Neural progenitor cell (in vitro differentiated cells): ENCODE results near the gene KRT79. TPM values are rescaled to one million over a fixed set of nuclear protein-coding genes. Genes with fewer than 3 reads are reported as not detected.

ENCODE experiments used
- DNase-seq: peaks from one replicate; pipeline ENCODE4 v3.0.0-alpha.2; 2016; ENCODE audit warnings: low spot score
- H2AFZ ChIP-seq: fragments of 200-600 bp; sonication (generic); replicated peaks from 2 replicates; pipeline ENCODE4 v1.6.1; 2016; ENCODE audit warnings: antibody characterized with exemption
- H3F3A ChIP-seq: fragments of 200-600 bp; sonication (generic); 2 replicates; pipeline ENCODE4 v1.6.1; 2016; ENCODE audit warnings: antibody characterized with exemption, low read depth
- H3K27ac ChIP-seq: fragments of 200-600 bp; sonication (generic); 2 replicates; pipeline ENCODE4 v1.5.1; 2016; ENCODE audit warnings: mild to moderate bottlenecking
- H3K27me3 ChIP-seq: fragments of 200-600 bp; sonication (generic); 2 replicates; pipeline ENCODE4 v1.6.1; 2016; ENCODE audit warnings: mild to moderate bottlenecking, moderate library complexity
- H3K36me3 ChIP-seq: fragments of 200-600 bp; sonication (generic); 2 replicates; pipeline ENCODE4 v1.5.1; 2016
- H3K4me1 ChIP-seq: fragments of 200-600 bp; sonication (generic); 2 replicates; pipeline ENCODE4 v1.6.1; 2016; ENCODE audit warnings: mixed run types
- H3K4me2 ChIP-seq: fragments of 200-600 bp; sonication (generic); 2 replicates; pipeline ENCODE4 v1.6.1; 2016
- H3K4me3 ChIP-seq: fragments of 200-600 bp; sonication (generic); 2 replicates; pipeline ENCODE4 v1.5.1; 2016
- H3K79me2 ChIP-seq: fragments of 200-600 bp; sonication (generic); 2 replicates; pipeline ENCODE4 v1.6.1; 2016; ENCODE audit warnings: low read depth
- H3K9ac ChIP-seq: fragments of 200-600 bp; sonication (generic); 2 replicates; pipeline ENCODE4 v1.6.1; 2016
- H3K9me3 ChIP-seq: fragments of 200-600 bp; sonication (generic); 2 replicates; pipeline ENCODE4 v1.5.1; 2016; ENCODE audit warnings: low read depth
- H4K20me1 ChIP-seq: fragments of 200-600 bp; sonication (generic); 2 replicates; pipeline ENCODE4 v1.6.1; 2016; ENCODE audit warnings: low read depth
- H3K27ac Mint-ChIP-seq: 3 replicates; pipeline ENCODE4 v1.8.0; 2021; ENCODE audit warnings: mixed read lengths
- H3K27me3 Mint-ChIP-seq: 2 replicates; pipeline ENCODE4 v1.8.0; 2022; ENCODE audit warnings: low read depth, mild to moderate bottlenecking, inconsistent platforms, moderate library complexity, mixed read lengths; ENCODE audit not compliant: insufficient read depth
- H3K36me3 Mint-ChIP-seq: 3 replicates; pipeline ENCODE4 v1.8.0; 2021; ENCODE audit warnings: mixed read lengths
- H3K4me1 Mint-ChIP-seq: 3 replicates; pipeline ENCODE4 v1.8.0; 2021; ENCODE audit warnings: mixed read lengths
- H3K4me3 Mint-ChIP-seq: 3 replicates; pipeline ENCODE4 v1.8.0; 2021; ENCODE audit warnings: mild to moderate bottlenecking, moderate library complexity, mixed read lengths
- H3K9me3 Mint-ChIP-seq: 3 replicates; pipeline ENCODE4 v1.8.0; 2020; ENCODE audit warnings: mixed read lengths
- CTCF ChIP-seq: fragments of 200-600 bp; sonication (generic); IDR thresholded peaks from 2 replicates; pipeline ENCODE4 v1.5.1; 2017; ENCODE audit warnings: antibody characterized with exemption, mild to moderate bottlenecking
- EZH2 ChIP-seq: fragments of 200-600 bp; sonication (generic); IDR thresholded peaks from 2 replicates; pipeline ENCODE4 v1.6.1; 2017; ENCODE audit warnings: antibody characterized with exemption, mild to moderate bottlenecking, moderate library complexity
- EZH2phosphoT487 ChIP-seq: fragments of 200-600 bp; sonication (generic); IDR thresholded peaks from 2 replicates; pipeline ENCODE4 v1.6.1; 2017; ENCODE audit warnings: antibody characterized with exemption
- total RNA-seq: library from RNA; depleted of rRNA; stranded (reverse); fragments of >200 nt; gene quantifications from 2 replicates; pipeline ENCODE4 v1.2.3, GENCODE V29; 2015; ENCODE audit warnings: low replicate concordance

KRT79 gene
- total RNA-seq, 1 donor from 2014 or later: not detected

DNA sequence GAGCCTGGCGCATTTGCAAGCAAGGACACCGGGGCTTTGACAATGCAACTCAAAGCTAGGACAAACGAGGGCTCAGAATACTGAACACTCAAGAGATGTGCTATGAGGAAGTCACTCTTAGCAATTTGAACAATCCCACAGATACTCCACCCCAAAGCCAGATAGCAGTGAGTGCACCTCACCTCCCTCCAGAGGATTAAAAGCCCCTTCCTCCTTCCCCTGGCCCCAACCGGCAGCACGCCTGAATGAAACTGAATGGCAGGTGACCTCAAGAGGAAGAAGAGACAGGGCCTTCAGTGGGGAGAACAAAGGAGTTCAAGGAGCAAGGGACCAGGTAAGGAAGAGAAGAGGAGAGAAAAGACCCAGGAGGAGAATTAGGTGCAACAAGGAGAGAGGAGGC is 16.6 kb upstream of the KRT79 start:
- H3K4me1 ChIP-seq: no peaks in the 10 kb centered on the region
- no peaks in the 10 kb centered on the region for H3F3A ChIP-seq
- no peaks in the 10 kb centered on the region for H3K36me3 Mint-ChIP-seq
- no peak overlapping the region for H3K4me3 ChIP-seq
- no peak overlapping the region for H2AFZ ChIP-seq
- no peaks in the 10 kb centered on the region for H3K79me2 ChIP-seq
- H3K27ac Mint-ChIP-seq: peak overlapping the region; percentile 69
- no peak overlapping the region for H3K4me3 Mint-ChIP-seq
- no peaks in the 10 kb centered on the region for H3K27me3 ChIP-seq
- peaks cover 3% of the 10 kb centered on the region for H3K4me1 Mint-ChIP-seq
- H3K27ac ChIP-seq: no peak overlapping the region
- H3K36me3 ChIP-seq: no peaks in the 10 kb centered on the region
- H3K9ac ChIP-seq: no peak overlapping the region
- peaks cover 6% of the 10 kb centered on the region for H3K27me3 Mint-ChIP-seq
- no peak for DNase-seq
- TF ChIP-seq EZH2: no peak
- H3K9me3 Mint-ChIP-seq: peaks cover 6% of the 10 kb centered on the region
- no peak overlapping the region for H3K4me2 ChIP-seq
- H4K20me1 ChIP-seq: no peaks in the 10 kb centered on the region
- H3K9me3 ChIP-seq: no peaks in the 10 kb centered on the region

DNA sequence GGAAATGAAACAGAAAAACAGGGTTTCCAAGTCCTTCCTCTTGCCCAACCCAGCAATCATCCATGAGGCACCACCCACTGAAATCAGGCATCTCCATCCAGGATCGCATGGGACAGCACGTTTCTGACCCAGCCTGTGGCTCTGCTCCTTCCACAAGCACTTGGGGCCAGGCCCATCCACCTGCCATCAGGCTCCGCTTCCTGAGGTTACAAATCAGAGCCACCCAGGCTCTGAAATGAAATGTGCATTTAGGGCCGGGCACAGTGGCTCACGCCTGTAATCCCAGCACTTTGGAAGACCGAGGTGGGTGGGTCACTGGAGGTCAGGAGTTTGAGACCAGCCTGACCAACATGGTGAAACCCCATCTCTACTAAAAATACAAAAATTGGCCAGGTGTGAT is 15.4 kb upstream of the KRT79 start:
- no peaks in the 10 kb centered on the region for H3K27me3 ChIP-seq
- no peaks in the 10 kb centered on the region for H4K20me1 ChIP-seq
- peaks cover 3% of the 10 kb centered on the region for H3K4me1 Mint-ChIP-seq
- peaks cover under 1% of the 10 kb centered on the region for H3K9me3 Mint-ChIP-seq
- no peaks in the 10 kb centered on the region for H3K79me2 ChIP-seq
- H3F3A ChIP-seq: no peaks in the 10 kb centered on the region
- no peak overlapping the region for H3K4me2 ChIP-seq
- no peaks in the 10 kb centered on the region for H3K36me3 ChIP-seq
- no peak overlapping the region for H3K27ac Mint-ChIP-seq
- H3K9me3 ChIP-seq: no peaks in the 10 kb centered on the region
- no peak for DNase-seq
- no peak overlapping the region for H2AFZ ChIP-seq
- no peak overlapping the region for H3K27ac ChIP-seq
- no peak for TF ChIP-seq CTCF
- H3K4me3 ChIP-seq: no peak overlapping the region
- no peak overlapping the region for H3K4me3 Mint-ChIP-seq
- no peaks in the 10 kb centered on the region for H3K4me1 ChIP-seq
- H3K36me3 Mint-ChIP-seq: no peaks in the 10 kb centered on the region
- no peak overlapping the region for H3K9ac ChIP-seq
- H3K27me3 Mint-ChIP-seq: peaks cover 7% of the 10 kb centered on the region

- H3F3A ChIP-seq: no peaks in the 10 kb centered on the region
- H3K27me3 Mint-ChIP-seq: peaks cover 7% of the 10 kb centered on the region
Observed at GRCh38 chr12:52848661-52849255, 14.6 kb upstream of the KRT79 start, which contains the start of gene KRT78. KRT78 (minus strand) TSS chr12:52848994; CDS start chr12:52848930, 64 bp downstream.

More at GRCh38 chr12:52848661-52849255, 14.6 kb upstream of the KRT79 start, which contains the start of gene KRT78:
- H3K4me3 ChIP-seq: no peak within 1 kb of the TSS
- Mint-ChIP-seq H3K4me1 (peaks cover 3% of the 10 kb centered on the region), H3K4me3 (no peak within 1 kb of the TSS), H3K27ac (no peak within 1 kb of the TSS), H3K9me3 (no peaks in the 10 kb centered on the region), H3K36me3 (no peaks in the 10 kb centered on the region)
- no peaks in the 10 kb centered on the region for H3K4me1 ChIP-seq
- H3K27ac ChIP-seq: no peak within 1 kb of the TSS
- no peaks in the 10 kb centered on the region for H3K27me3 ChIP-seq
- DNase-seq: no peak
- no peaks in the 10 kb centered on the region for H3K36me3 ChIP-seq
- no peaks in the 10 kb centered on the region for H3K79me2 ChIP-seq
- H3K9ac ChIP-seq: no peak within 1 kb of the TSS
- H3K9me3 ChIP-seq: no peaks in the 10 kb centered on the region
- no peaks in the 10 kb centered on the region for H4K20me1 ChIP-seq
- TF ChIP-seq CTCF (no peak), EZH2 (no peak), EZH2phosphoT487 (no peak)
- no peak within 1 kb of the TSS for H2AFZ ChIP-seq
- H3K4me2 ChIP-seq: no peak within 1 kb of the TSS
